K562 (cell line): ENCODE results near the gene PEX3. TPM values are rescaled to one million over a fixed set of nuclear protein-coding genes. Genes with fewer than 3 reads are reported as not detected.

Source experiments
- DPF2 ChIP-seq: fragments of 450-650 bp; IDR thresholded peaks from 2 replicates; pipeline ENCODE4 v1.6.1; 2016
- EP400 ChIP-seq: fragments of 450-650 bp; IDR thresholded peaks from 2 replicates; pipeline ENCODE4 v1.6.1; 2017; ENCODE audit warnings: antibody characterized with exemption, mild to moderate bottlenecking, moderate library complexity
- GABPA ChIP-seq: fragments of 200-800 bp; sonication (Bioruptor generic); conservative IDR thresholded peaks from 2 replicates; pipeline ENCODE4 v1.6.1; 2016; ENCODE audit warnings: low read depth, missing genetic modification characterization, missing compliant biosample characterization
- HDAC8 ChIP-seq: fragments of 450-650 bp; IDR thresholded peaks from 2 replicates; pipeline ENCODE4 v1.6.1; 2016; ENCODE audit warnings: mild to moderate bottlenecking, missing genetic modification characterization, moderate library complexity, missing compliant biosample characterization
- MEIS2 ChIP-seq: fragments of 450-650 bp; IDR thresholded peaks from 2 replicates; pipeline ENCODE4 v1.6.1; 2014; ENCODE audit warnings: mild to moderate bottlenecking; ENCODE audit not compliant: partially characterized antibody
- PBX2 ChIP-seq, 2 experiments: IDR thresholded peaks in 1 of 2; conservative IDR thresholded peaks in 1 of 2; 2 replicates each; pipeline ENCODE4 v1.6.1; 2016; ENCODE audit warnings: low read depth in 2 of 2, mild to moderate bottlenecking in 1 of 2, missing compliant biosample characterization in 1 of 2, missing genetic modification characterization in 1 of 2, moderate library complexity in 1 of 2
- RBM15 ChIP-seq: fragments of 200-400 bp; formaldehyde crosslinking; IDR thresholded peaks from 2 replicates; pipeline ENCODE4 v1.6.1; 2018; ENCODE audit warnings: mild to moderate bottlenecking, low read length, moderate library complexity; ENCODE audit not compliant: insufficient read depth
- polyA plus RNA-seq, 8 experiments: library from polyadenylated mRNA; depleted of rRNA in 4 of 8; stranded (reverse) in 5 of 8; unstranded in 3 of 8; fragments of >200 nt; fragmentation: Nextera tagmentation in 2 of 8; fragmentation: Illumina TruSeq in 1 of 8; extraction: Ambion mirVana in 2 of 8; extraction: Trizol in 1 of 8; gene quantifications; 2 replicates each; pipeline versions ENCODE4 v1.2.1 to v1.2.3, GENCODE V29; 2011 to 2014; ENCODE audit warnings: inconsistent platforms in 1 of 8, missing spikeins in 1 of 8
- total RNA-seq, 7 experiments: library from RNA; depleted of rRNA in 6 of 7; stranded (reverse); fragments of >200 nt in 6 of 7; fragmentation: Illumina TruSeq in 2 of 7; extraction: Trizol in 2 of 7; gene quantifications; 2 replicates each; pipeline versions ENCODE4 v1.2.1 to v1.2.3, GENCODE V29; 2011 to 2021; ENCODE audit warnings: low replicate concordance in 1 of 7
- TF ChIP-seq, protein P1 (sequence below): fragments of 250-450 bp; sonication (Bioruptor Pico); IDR thresholded peaks from 2 replicates; pipeline ENCODE4 v1.8.0; 2022; ENCODE audit warnings: inconsistent platforms, mild to moderate bottlenecking, moderate library complexity, borderline replicate concordance
- TF ChIP-seq, protein P2 (sequence below): fragments of 450-650 bp; IDR thresholded peaks from 2 replicates; pipeline ENCODE4 v1.6.1; 2016

Gene PEX3
- total and polyA plus RNA-seq, 9 of the 15 experiments (the other 6 are each of a cell fraction or from before 2014, with no cell fraction given): 17.3 to 69.6 (median 32.7) TPM

DNA sequence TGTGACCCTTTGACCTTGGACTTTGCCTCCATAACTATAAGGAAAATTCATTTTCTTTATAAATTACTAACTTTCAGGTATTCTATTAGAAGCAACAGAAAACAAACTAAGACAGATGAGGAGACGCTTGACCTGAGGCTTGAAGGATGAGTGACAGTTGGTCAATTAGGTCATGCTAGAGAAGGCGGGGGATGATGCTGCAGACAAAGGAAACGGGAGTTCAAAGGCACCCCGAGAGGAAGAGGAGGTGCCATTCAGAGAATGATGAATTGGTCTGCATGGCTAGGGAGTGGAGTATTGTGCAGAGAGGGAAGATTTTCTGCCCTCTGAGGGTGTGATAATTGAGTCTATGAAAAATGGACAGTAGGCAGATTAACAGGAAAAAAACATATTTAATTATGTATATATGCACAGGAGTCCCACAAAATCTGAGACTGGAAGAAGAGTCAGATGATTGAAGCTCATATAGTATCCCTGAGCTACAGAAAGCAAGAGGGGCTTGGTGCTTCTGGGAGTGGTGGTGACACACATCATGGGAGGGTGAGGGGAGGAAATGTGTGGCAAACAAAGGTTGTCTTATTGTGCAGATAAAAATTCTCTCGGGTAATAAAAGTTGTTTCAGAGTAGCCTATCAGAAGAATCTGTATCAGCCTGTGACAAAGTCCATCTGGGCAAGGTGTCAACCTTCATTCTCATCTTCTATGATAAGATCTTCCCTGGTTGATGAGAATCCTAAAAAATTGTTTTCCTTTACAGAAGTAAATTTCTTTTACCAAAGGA lies 81.3 kb downstream of the PEX3 start (continued):
- TF ChIP-seq DPF2 (no peak), HDAC8 (tag) (no peak), PBX2 (CRISPR knock-in tag; IDR thresholded peaks at IDR 0.05; ENCODE audit: low read depth) (no peak), PBX2 (tag; conservative IDR thresholded peaks at IDR 0.05; ENCODE audit: low read depth) (peak; percentile 21; the same call in 1 of the 2 replicates), EP400 (no peak), GABPA (tag) (0 out of 2 replicates have a peak, but pooled peaks have one; percentile 24), MEIS2 (peak; percentile 40), RBM15 (no peak)
- TF ChIP-seq, protein P1, sequence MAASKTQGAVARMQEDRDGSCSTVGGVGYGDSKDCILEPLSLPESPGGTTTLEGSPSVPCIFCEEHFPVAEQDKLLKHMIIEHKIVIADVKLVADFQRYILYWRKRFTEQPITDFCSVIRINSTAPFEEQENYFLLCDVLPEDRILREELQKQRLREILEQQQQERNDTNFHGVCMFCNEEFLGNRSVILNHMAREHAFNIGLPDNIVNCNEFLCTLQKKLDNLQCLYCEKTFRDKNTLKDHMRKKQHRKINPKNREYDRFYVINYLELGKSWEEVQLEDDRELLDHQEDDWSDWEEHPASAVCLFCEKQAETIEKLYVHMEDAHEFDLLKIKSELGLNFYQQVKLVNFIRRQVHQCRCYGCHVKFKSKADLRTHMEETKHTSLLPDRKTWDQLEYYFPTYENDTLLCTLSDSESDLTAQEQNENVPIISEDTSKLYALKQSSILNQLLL (CRISPR knock-in tag): no peak
- TF ChIP-seq, protein P2, sequence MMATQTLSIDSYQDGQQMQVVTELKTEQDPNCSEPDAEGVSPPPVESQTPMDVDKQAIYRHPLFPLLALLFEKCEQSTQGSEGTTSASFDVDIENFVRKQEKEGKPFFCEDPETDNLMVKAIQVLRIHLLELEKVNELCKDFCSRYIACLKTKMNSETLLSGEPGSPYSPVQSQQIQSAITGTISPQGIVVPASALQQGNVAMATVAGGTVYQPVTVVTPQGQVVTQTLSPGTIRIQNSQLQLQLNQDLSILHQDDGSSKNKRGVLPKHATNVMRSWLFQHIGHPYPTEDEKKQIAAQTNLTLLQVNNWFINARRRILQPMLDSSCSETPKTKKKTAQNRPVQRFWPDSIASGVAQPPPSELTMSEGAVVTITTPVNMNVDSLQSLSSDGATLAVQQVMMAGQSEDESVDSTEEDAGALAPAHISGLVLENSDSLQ: peak; percentile 76
